ENCODE data around the gene ARHGAP6.
"Not testable (repeated sequence)": the region's sequence is repeated elsewhere in the genome, so short reads cannot be mapped to it uniquely, and the experiment has no call there.

ARHGAP6 gene

GRCh38 chrX:11641349-11642065 is 24.2 kb downstream of the ARHGAP6 start:
- DNase-seq, result no peak

DNA sequence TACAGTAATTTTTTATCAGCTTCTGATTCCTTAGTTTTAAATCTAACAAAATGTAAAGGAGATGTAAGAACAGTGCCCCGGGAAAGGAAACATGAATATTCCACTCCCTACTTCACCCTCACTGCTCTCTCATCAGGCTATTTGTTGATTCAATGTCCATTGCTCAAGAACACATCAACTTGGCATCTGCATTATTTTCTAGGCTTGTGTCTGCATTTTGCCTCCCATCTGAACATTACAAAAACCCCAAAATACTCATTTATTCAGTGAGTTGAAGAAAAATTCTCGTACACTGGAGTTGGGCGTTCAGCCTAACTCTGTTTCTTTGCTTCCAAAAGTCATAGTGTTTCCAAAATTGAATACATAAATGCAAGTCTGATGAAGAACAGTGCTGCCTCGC is 25.6 kb downstream of the ARHGAP6 start:
- no peak for DNase-seq

DNA sequence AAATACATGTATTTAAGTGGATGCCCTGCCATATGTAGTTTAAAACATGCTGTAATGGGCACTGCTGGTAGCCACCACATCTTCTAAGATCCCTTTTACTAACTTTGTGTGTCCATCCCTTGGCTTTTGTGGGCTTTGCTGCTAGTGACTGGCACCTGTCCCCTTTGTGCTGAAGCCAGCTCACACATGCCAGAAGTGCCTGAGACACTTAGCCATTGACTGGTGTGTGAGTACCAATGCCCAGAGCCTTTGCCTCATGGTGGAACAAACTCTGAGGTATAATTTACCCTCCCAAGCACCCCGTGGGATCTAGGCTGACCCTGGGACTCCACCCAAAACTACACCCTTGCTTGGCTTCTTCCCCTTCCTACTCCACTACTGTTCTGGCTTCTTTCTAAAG is 33.0 kb downstream of the ARHGAP6 start:
- no peak for DNase-seq

DNA sequence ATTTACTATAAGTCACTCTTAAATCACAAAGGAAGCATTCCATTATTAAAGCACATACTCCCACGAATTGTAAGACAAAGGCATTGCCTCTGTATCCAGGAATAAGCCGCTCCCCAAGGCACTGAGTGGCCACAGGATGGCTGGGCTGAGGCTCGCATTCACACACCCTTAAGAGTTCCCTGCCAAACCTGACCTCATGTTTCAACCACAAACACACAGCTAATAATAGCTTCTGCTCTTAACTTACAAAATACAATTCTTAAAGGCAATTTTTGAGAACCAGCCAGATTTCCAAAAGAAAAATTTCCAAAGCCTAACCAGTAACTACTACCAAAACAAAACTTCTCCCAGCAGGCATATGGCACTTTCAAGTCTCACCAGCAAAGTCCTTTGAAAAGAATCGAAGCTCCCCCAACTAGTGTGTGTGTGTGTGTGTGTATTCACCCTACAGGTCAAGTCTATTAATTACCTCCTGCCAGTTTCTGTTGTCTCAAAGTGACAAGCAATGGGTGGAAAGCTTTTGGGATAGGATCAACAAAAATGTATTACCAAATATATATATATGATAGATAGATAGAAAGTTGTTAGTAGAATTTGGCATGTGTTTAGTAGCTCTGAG is 36.0 kb downstream of the ARHGAP6 start:
- DNase-seq, result no peak

GRCh38 chrX:11628399-11628798 is 37.3 kb downstream of the ARHGAP6 start:
- no peak for DNase-seq

DNA sequence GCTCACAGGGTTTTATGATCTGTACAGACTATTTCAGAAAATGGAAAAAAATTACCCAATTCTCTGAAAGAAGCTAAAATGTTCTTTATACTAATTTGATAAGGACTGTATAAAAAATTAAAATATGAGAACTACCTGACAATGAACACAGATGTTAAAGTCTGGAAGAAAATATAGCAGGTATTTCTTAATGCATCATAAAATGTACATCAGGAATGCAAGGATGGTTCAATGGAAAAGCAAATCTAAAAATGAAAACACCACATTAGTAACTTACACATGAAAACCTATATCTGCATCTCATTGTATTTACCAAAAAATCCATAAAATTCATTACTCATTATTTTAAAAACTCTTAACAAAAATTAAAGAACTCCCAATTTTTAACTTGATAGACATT is 39.4 kb downstream of the ARHGAP6 start:
- DNase-seq, result no peak

DNA sequence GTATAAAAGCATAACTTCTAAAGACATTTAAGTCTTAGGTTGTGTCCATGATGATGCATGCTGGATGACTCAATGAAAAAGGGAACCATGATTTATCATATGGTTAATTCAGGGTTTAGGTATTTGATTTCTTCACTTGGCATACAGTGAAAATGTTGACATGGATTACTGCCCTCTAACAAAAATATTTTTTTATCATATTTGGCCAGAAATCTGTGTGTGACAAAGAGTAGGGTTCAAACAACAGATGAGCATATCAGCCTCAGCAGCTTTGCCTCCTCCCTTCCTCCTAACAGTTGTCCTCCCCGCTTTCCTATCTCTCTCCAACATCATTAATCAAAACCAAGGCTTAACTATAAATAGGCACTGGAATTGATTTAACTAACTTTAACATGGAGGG is 46.3 kb downstream of the ARHGAP6 start:
- DNase-seq, result no peak

- not testable (repeated sequence) for DNase-seq
Observed at GRCh38 chrX:11614253-11614652, 51.5 kb downstream of the ARHGAP6 start.

- no peak for DNase-seq
Observed at GRCh38 chrX:11611965-11612364, 53.8 kb downstream of the ARHGAP6 start.

GRCh38 chrX:11611161-11611560 is 54.6 kb downstream of the ARHGAP6 start:
- no peak for DNase-seq

DNA sequence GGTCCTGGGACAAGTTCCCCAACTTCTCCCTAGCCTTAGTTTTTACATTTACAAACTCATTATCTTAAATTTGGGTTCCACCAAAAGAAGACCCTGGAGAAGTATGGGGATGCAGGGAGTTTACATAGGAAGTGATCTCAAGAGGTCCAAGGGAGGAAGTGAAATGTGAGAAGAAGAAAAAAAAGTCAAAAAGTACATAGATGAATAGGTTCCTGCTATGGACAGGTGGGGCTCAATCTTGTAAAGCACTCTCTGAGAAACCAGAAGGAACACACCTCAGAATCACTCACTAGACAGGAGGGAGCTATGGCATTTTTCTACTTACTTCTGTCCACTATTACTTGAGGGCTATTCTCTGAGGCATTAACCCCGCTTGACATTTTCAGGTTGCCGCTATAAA is 56.6 kb downstream of the ARHGAP6 start:
- no peak for DNase-seq

DNA sequence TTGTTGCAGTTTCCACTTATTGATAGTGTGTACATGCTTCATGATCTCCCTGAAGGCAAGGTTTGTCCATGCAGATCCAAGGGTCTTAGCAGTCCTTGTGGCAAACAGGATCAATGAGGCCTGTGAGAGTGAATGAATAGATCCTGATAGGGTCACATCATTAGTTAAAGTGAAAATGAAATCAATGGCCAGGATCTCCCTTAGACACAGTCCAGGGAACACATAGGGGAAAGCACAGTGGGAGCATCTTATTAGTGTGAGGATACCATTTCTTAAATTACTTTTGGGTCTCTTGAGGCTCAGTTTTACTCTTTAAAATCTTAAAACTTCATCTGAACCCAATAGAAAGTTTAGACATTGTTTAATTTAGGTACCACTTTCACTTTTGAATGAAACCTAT is 59.3 kb downstream of the ARHGAP6 start:
- no peak for DNase-seq

GRCh38 chrX:11600578-11600977 is 65.1 kb downstream of the ARHGAP6 start:
- DNase-seq, result no peak

DNA sequence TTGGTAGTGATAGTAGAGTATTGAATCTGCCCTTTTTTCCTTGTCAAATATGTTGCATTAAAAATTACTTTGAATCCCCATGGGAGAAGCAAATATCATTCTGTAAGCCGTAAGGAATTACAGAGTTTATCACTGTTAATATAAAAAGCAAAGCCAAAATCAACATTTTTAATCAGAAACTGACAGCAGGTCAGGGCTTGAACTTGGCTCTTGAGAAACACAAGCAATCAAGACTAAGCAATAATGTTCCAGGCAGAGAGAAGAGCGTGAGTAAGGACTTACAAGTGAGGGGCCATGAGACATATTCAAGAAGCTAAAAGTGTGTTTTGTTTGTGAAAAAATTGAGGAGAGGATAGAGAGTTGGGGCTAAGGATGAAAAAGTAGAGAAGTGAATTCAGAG is 68.2 kb downstream of the ARHGAP6 start:
- DNase-seq, result no peak

DNA sequence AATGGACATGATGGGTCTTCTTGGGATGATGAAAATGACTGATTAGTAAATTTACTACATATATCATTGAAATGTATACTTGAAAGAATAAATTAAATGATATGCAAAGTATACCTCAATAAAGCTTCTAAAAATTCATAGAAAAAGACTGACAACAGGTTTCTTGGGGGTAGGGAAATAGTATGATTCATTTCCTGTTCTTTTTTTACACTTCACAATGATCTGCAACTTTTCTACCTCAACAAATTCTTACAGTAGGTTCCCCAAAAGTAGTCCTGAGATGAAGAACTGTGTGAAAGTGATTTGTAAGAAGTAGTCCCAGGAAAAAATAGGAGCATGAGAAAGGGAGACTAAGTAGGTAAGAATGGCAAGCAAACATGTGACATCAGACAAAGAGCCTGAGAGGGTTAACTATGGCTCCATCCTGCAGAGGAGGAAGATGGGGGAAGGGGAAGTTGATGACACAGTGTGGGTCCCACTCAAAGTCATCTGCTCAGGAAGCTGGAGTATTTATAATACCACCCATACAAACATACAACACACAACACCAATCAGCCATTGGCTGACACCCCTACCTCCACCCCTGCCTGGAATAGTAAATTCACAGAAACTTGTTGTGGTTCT is 73.9 kb downstream of the ARHGAP6 start:
- DNase-seq, result no peak

DNA sequence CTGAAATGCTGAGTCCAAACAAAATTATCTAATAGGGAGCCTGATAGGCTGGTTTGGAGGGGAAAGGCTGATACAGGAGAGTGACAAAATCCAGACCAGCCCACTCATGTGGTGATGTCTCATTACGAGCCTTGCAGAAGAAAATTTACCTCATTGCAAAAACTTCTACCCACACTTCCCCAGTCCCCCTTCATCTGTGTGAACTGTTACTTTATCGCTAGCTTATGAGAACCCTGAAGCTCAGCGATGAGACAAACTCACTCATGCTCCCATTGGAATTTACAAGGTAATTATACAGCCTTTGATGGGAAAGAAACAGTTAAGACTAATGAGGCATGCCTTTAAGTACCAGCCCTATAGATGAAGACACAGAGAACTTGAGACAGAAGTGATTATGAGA is 76.1 kb downstream of the ARHGAP6 start:
- DNase-seq, result no peak

- no peak for DNase-seq
Observed at GRCh38 chrX:11588097-11588496, 77.6 kb downstream of the ARHGAP6 start.

DNA sequence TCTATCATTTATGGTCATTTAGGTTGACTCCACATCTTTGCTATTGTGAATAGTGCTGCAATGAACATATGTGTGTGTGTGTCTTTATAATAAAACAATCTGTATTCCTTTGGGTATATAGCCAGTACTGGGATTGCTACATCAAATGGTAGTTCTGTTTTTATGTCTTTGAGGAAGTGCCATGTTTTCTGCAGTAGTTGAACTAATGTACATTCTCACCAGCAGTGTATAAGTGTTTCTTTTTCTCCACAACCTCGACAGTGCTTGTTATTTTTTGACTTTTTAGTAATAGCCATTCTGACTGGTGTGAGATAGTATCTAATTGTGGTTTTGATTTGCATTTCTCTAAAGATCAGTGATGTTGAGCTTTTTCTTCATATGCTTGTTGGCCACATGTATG is 80.5 kb downstream of the ARHGAP6 start:
- DNase-seq, result no peak

DNA sequence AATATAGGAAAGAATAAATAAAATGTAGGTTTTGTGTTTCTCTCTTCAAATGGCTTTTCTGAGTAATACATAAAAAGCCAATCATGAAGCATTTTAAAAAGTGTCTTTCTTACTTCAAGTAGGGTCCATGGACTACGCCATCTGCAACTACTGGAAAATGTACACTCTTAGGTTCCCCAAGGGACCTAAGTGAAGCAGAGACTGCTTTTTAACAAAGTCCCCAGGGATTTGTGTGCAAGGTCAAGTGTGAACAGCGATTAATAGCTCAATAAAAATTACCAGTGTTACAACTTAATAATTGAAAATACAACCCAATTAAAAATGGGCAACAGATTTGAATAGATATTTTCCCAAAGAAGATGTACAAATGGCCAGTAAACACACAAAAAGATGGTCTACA is 84.9 kb downstream of the ARHGAP6 start:
- DNase-seq, result no peak

DNA sequence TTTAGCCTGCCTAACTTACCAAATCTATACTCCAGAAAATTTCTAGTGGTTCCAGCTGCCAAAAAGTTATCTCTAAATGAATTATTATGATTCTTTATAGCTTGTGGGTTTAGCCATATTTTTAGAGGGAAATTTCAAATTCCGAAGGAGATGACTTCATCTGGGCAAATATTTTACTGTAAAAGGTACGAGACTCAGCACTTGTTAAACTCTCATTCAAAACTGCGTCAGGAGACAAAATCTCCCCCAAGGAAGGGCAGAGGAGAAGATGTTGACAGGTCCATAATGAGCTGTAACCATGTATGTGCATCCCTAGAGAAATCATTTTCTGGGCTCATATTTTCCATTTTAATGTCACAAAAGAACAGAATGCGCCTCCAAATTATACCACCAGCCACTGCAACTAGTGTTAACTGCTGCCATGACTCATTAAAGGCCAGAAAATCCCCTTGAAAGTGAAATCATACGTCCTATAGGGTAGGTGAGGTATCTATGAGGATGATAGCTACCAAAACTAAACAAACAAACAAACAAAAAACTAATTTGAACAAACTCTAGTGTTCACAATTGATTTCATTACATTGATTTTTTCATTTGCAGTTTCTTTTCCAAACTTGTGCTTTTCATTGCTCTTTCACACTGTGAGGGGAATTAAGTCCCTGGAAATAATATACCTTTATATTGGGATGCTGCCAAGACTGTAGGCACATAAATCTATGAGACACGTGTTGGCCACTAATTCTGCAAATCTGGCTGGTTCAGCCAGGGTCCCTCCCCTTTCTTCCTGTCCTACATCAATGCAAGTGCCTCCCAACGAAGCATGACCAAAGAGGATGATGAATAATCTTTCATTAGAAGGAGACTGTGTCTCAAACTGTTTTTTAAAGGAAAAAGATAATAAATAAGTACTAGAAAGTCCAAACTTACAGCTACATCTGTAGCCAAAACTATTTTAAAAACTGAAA is 85.8 kb downstream of the ARHGAP6 start:
- no peak for DNase-seq

GRCh38 chrX:11578301-11578700 is 87.4 kb downstream of the ARHGAP6 start:
- not testable (repeated sequence) for DNase-seq

DNA sequence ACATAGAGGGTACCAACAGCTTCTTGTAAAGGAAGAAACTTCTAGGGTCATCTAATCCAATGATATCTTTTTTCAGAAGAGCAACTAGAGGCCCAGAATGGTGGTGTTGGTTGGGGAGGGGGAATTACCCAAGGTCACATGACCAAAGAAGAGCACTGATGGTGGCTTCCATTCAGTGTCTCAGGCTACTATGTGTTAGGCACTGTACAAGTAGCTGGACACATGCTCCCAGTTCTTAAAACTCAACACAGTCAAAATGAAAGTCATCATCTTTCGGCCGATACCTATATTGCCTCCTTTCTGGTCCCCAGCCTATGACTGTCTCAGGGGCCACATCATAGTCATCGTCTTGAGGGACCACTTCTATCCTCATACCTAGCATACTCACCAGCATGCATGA is 88.1 kb downstream of the ARHGAP6 start:
- no peak for DNase-seq

GRCh38 chrX:11575332-11575731 is 90.4 kb downstream of the ARHGAP6 start:
- no peak for DNase-seq
